Measurements from ENCODE around the gene IL1RL2.
A peak's percentile ranks its signal among the peaks of the same experiment; 100 is the strongest.

IL1RL2 gene

DNA sequence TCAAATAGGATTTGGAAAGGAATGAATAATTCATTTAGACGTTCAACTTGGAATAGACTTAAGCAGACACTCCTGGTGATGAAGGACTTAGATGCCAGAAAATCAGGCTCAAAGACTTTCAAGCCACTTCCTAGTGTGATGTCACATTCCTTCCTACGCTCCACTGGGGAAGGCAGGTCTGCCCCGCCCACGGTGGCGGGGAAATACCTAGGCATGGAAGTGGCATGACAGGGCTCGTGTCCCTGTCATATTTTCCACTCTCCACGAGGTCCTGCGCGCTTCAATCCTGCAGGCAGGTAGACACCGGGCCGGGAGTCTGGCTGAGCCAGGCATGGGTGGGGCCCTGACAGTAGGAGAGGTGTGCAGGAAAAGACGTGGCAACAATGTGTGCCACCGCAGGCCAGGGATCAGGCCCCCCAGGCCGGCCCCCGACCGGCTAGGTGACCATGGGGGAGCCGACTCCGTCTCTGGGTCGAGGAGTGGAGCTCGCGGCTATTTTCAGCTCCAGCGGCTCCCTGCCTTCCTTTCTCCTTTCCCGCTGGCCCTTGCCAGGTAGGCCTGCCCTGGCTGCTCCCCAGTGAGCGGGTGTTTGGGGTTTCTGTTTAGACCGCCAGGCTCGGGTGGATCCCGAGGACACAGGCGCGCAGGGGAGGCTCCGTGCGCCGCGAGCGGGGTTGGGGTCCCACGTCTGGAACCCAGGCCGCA lies at the start of gene IL1RL2:
TSS of gene IL1RL2 (plus strand) at position 233 of the 705 bp plus-strand sequence. CDS start 845 bp downstream, outside the sequence.
- Histone ChIP-seq H3K27ac (ENCODE audit: low read length) (no peak within 1 kb of the TSS), H3K36me3 (ENCODE audit: control insufficient read depth, low read depth, low read length) (no peaks in the 10 kb centered on the region), H3K4me3 (ENCODE audit: low read length) (no peak within 1 kb of the TSS), H3K9ac (ENCODE audit: low read length) (no peak within 1 kb of the TSS), H3K4me1 (ENCODE audit: control insufficient read depth, low read depth, low read length) (no peaks in the 10 kb centered on the region), H3K27me3 (ENCODE audit: control insufficient read depth, insufficient read depth, low read length) (no peaks in the 10 kb centered on the region), H3K9me3 (ENCODE audit: control insufficient read depth, low read depth, low read length) (no peaks in the 10 kb centered on the region)

DNA sequence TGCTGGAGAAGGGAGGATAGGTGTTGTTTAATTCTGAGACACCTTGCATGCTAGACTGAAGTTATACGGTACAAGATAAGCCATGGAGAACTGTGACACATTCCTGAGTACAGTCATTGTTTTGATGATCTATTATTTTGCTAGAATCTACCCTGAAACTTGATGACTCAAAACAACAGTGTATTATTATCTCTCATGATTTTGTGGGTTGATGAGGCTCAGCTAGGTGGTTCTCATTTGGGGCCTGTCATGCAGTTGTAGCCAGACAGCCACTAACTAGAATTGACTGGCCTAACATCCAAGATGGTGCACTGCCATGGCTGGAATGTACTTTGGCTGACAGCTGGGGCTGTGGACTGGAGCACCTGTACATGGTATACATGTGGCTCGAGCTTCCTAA lies 49.7 kb upstream of the IL1RL2 start:
- no peaks in the 10 kb centered on the region for H3K9me3 ChIP-seq (ENCODE audit: control insufficient read depth, low read depth, low read length)
- H3K27me3 ChIP-seq (ENCODE audit: control insufficient read depth, insufficient read depth, low read length), result peaks cover 23% of the 10 kb centered on the region
- no peak overlapping the region for H3K9ac ChIP-seq (ENCODE audit: low read length)
- H3K27ac ChIP-seq (ENCODE audit: low read length), result no peak overlapping the region
- no peaks in the 10 kb centered on the region for H3K36me3 ChIP-seq (ENCODE audit: control insufficient read depth, low read depth, low read length)
- no peak overlapping the region for H3K4me3 ChIP-seq (ENCODE audit: low read length)
- peaks cover 3% of the 10 kb centered on the region for H3K4me1 ChIP-seq (ENCODE audit: control insufficient read depth, low read depth, low read length)

DNA sequence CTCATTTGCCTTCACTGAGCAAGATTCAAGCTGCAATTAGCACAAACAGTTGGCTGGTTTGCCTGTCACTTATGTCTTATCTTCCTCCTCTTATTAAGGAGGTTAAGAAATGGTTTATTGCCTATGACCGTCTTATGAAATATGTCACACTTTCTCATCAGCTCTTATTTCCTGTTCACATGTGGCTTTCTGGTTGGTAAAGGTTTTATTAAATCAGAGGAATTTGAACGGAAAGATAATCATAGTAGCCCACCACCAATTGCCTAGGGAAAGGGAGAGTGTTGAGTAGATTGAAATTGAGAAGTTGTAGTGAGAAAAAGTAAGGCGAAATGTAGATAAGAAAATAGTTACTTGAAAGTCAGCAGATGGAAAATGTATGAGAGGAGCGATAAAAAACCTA lies 48.5 kb upstream of the IL1RL2 start:
- Histone ChIP-seq H3K9ac (ENCODE audit: low read length) (no peak overlapping the region), H3K4me1 (ENCODE audit: control insufficient read depth, low read depth, low read length) (peaks cover 4% of the 10 kb centered on the region), H3K9me3 (ENCODE audit: control insufficient read depth, low read depth, low read length) (no peaks in the 10 kb centered on the region), H3K27me3 (ENCODE audit: control insufficient read depth, insufficient read depth, low read length) (peaks cover 32% of the 10 kb centered on the region), H3K27ac (ENCODE audit: low read length) (no peak overlapping the region), H3K36me3 (ENCODE audit: control insufficient read depth, low read depth, low read length) (no peaks in the 10 kb centered on the region), H3K4me3 (ENCODE audit: low read length) (no peak overlapping the region)

DNA sequence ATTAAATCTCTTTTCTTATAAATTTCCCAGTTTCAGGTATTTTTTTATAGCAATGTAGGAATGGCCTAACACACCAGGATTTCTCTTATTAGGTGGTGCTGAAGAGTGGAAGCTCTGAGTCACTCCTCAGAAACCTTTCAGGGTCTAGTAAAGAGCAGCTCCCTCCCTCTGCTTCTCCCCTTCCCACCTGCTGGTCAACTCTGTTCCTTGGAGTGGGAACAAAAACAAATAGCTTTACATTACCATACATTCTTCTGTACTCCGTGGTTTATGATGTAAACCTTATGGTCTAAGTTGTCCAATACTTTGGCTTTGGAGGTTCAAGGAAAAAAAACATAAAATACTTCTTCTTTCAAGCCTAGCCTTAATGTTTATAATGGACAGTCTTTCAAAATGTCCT lies 47.0 kb upstream of the IL1RL2 start:
- no peak overlapping the region for H3K9ac ChIP-seq (ENCODE audit: low read length)
- no peaks in the 10 kb centered on the region for H3K36me3 ChIP-seq (ENCODE audit: control insufficient read depth, low read depth, low read length)
- H3K27me3 ChIP-seq (ENCODE audit: control insufficient read depth, insufficient read depth, low read length), result peaks cover 42% of the 10 kb centered on the region
- H3K9me3 ChIP-seq (ENCODE audit: control insufficient read depth, low read depth, low read length), result no peaks in the 10 kb centered on the region
- H3K27ac ChIP-seq (ENCODE audit: low read length), result no peak overlapping the region
- H3K4me3 ChIP-seq (ENCODE audit: low read length), result no peak overlapping the region
- peaks cover 5% of the 10 kb centered on the region for H3K4me1 ChIP-seq (ENCODE audit: control insufficient read depth, low read depth, low read length)

DNA sequence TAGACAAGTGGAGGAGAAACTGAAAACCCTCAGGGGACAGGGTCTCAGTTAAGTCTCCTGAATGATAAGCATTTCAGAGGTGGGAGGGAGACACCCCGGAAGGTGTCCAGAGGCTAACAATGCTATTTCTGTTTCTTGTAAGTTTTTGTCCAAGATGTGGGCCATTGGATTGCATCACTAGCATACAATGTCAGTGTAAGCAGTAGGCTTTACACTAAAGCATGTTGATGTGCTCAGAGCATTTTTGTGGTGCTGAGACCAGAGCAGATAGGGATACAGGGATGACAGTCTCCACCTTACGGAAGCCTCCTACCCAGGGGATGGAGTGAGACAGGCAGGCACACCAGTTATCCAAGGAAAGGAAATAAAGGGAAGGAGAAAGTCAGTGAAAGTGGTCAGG lies 46.4 kb upstream of the IL1RL2 start:
- H3K27ac ChIP-seq (ENCODE audit: low read length), result no peak overlapping the region
- H3K9ac ChIP-seq (ENCODE audit: low read length), result no peak overlapping the region
- no peak overlapping the region for H3K4me3 ChIP-seq (ENCODE audit: low read length)
- no peaks in the 10 kb centered on the region for H3K36me3 ChIP-seq (ENCODE audit: control insufficient read depth, low read depth, low read length)
- H3K27me3 ChIP-seq (ENCODE audit: control insufficient read depth, insufficient read depth, low read length), result peaks cover 42% of the 10 kb centered on the region
- H3K9me3 ChIP-seq (ENCODE audit: control insufficient read depth, low read depth, low read length), result no peaks in the 10 kb centered on the region
- peaks cover 5% of the 10 kb centered on the region for H3K4me1 ChIP-seq (ENCODE audit: control insufficient read depth, low read depth, low read length)

DNA sequence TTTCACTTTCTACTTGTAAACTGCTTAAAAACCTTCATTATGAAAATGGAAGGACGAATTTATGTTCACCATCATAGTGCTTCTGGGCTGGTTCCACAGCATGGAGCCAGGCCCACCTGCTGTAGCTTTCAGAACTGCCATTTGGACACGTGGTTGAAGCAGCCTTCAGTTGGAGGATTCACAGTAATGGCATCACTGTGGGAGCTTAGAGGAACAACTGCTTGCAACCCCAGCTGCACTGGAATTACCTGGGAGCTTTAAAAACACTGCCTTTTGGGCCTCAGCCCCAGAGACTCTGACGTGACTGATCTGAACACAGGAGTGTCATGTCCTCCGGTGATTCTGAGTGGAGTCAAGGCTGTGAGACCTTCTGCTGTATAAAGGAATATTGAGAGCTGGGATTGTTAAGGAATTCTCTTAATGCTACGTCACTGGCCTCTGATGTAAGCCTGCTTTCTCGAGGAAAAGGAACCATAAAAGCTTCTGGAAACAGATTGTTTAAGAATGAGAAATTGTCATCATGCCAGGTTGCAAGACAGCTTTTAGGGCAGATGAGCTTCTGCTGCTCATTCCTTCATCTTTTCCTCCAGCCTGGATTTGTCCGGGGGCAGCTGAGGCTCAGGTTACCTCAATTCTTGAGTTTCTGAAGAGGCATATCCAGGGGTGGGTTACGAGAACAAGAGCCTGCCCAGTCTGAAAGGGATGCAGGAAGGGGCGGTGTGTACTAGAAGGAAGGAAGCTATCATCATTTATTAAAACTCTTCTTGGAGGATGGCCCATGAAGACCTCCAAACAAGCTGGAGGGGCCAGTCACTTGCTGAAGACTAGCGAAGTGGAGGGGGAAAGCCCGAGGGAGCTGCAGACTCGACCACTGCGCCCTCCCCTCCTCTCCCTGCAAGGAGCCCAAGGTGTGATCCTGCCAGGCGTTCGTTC lies 45.5 kb upstream of the IL1RL2 start:
- Histone ChIP-seq H3K27me3 (ENCODE audit: control insufficient read depth, insufficient read depth, low read length) (peaks cover 42% of the 10 kb centered on the region), H3K36me3 (ENCODE audit: control insufficient read depth, low read depth, low read length) (no peaks in the 10 kb centered on the region), H3K4me1 (ENCODE audit: control insufficient read depth, low read depth, low read length) (peaks cover 5% of the 10 kb centered on the region), H3K9ac (ENCODE audit: low read length) (no peak overlapping the region), H3K4me3 (ENCODE audit: low read length) (peak overlapping the region; percentile 61), H3K9me3 (ENCODE audit: control insufficient read depth, low read depth, low read length) (no peaks in the 10 kb centered on the region), H3K27ac (ENCODE audit: low read length) (no peak overlapping the region)

DNA sequence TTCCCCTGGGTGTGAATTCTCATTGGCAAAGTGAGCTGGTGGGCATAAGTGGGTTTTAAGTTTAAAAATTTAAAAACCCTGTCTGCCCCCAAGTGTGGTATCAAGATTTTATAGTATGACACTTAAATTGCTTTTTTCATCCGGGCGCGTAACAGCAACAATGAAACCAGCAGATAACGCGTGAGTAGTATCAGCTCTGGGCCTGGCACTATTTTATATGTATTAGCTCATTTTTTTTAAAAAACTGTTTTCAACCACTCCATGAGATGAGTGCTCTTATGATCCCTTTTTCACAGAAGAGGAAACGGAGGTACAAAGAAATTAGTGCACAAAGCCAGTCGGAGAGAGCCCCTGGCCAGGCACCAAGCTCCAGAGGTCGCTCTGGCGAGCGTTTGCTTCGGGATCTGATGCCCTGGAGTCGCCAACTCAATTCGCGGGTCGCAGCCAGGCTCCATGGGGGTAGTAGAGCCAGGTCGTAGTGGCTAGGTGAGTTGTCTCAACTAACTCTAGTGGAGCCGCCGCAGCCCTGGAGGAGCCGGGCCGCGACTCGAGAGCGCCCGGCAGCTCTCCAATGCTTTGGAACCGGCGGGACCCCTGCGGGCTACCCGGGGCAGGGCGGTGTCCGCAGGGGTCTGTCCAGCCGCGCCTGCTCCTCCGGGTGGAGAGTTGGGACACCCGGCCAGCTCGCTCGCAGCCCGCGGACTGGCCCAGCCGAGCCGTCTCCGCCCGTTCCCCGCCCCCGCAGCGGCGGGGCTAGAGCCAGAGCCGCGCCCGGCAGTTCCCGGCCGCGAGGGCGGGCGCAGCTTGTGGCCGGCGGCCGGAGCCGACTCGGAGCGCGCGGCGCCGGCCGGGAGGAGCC lies 44.6 kb upstream of the IL1RL2 start, which contains the start of gene IL1R1:
TSS of gene IL1R1 (plus strand) at position 777 of the 859 bp plus-strand sequence. CDS start 14,979 bp downstream, outside the sequence.
- peak within 1 kb of the TSS; percentile 61 for H3K4me3 ChIP-seq (ENCODE audit: low read length)
- H3K27ac ChIP-seq (ENCODE audit: low read length), result no peak within 1 kb of the TSS
- H3K4me1 ChIP-seq (ENCODE audit: control insufficient read depth, low read depth, low read length), result peaks cover 5% of the 10 kb centered on the region
- H3K9ac ChIP-seq (ENCODE audit: low read length), result no peak within 1 kb of the TSS
- peaks cover 42% of the 10 kb centered on the region for H3K27me3 ChIP-seq (ENCODE audit: control insufficient read depth, insufficient read depth, low read length)
- H3K9me3 ChIP-seq (ENCODE audit: control insufficient read depth, low read depth, low read length), result no peaks in the 10 kb centered on the region
- no peaks in the 10 kb centered on the region for H3K36me3 ChIP-seq (ENCODE audit: control insufficient read depth, low read depth, low read length)

DNA sequence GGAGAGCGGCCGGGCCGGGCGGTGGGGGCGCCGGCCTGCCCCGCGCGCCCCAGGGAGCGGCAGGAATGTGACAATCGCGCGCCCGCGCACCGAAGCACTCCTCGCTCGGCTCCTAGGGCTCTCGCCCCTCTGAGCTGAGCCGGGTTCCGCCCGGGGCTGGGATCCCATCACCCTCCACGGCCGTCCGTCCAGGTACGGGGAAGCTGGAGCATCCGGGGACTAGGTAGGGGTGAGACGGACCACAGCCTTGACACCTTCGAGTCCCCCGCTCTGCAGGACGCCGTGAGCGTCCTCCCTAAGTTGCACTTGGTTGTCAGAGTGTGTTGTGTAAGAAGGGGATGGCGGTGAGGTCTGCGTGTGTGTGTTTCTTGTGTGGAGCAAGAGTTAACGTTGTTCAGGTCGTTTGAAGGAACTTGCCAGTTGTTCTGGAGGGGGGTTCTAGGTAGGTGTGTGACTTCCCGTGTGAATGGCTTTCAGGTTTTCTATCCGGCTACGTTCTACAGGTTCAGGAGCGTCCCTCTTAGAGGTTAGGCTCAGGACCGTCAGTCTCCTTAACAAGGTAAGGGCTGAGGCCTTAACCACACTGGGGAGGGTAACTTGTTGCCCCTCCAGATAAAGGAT lies 43.9 kb upstream of the IL1RL2 start:
- Histone ChIP-seq H3K9ac (ENCODE audit: low read length) (no peak overlapping the region), H3K36me3 (ENCODE audit: control insufficient read depth, low read depth, low read length) (no peaks in the 10 kb centered on the region), H3K9me3 (ENCODE audit: control insufficient read depth, low read depth, low read length) (no peaks in the 10 kb centered on the region), H3K27ac (ENCODE audit: low read length) (no peak overlapping the region), H3K27me3 (ENCODE audit: control insufficient read depth, insufficient read depth, low read length) (peaks cover 42% of the 10 kb centered on the region), H3K4me3 (ENCODE audit: low read length) (peak overlapping the region; percentile 54), H3K4me1 (ENCODE audit: control insufficient read depth, low read depth, low read length) (peaks cover 5% of the 10 kb centered on the region)

DNA sequence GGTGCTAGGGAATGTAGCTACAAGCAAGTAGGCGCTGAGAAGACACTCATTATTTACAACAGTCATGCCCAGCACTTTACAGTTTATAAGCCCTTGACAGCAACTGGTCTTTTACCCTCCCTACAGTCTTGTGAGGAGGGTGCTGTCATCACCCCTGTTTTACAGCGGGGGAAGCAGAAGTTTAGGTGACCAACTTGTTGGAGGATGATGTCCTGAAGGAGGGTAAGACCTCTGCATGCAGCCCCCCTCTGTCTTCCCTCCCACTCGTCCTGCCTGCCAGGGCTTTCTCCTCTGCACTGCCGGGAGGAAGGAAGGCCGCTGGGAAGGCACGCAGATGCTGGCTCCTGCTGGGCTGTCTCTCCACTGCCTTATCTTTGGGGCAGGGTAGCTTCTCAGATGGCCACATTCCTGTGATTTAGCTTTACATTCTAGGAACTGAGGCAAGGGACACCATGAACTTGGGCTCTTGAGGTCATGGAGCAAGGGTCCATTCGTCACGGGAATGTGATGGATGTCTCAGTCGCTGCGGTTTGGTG lies 43.3 kb upstream of the IL1RL2 start:
- Histone ChIP-seq H3K4me3 (ENCODE audit: low read length) (no peak overlapping the region), H3K27ac (ENCODE audit: low read length) (no peak overlapping the region), H3K9me3 (ENCODE audit: control insufficient read depth, low read depth, low read length) (no peaks in the 10 kb centered on the region), H3K36me3 (ENCODE audit: control insufficient read depth, low read depth, low read length) (no peaks in the 10 kb centered on the region), H3K9ac (ENCODE audit: low read length) (no peak overlapping the region), H3K27me3 (ENCODE audit: control insufficient read depth, insufficient read depth, low read length) (peaks cover 42% of the 10 kb centered on the region), H3K4me1 (ENCODE audit: control insufficient read depth, low read depth, low read length) (peaks cover 5% of the 10 kb centered on the region)

DNA sequence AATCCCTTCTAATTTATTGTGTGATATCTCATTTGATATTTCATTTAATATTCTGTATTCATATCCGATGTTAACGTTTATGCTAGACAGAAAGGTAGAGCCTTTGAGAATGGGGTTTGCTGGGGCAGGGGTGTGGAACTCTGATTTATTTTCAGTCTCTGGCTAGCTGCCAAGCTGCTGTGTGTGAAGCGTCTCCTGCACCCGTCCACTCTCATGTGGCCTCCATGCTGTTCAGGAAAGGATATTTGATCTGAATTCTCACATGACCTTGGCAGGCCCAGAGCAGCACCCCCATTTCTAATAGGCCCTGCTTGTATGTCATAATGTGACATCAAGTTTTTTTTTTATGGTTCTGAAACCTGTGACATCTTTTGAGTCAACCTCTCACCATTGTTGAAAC lies 42.7 kb upstream of the IL1RL2 start:
- Histone ChIP-seq H3K27me3 (ENCODE audit: control insufficient read depth, insufficient read depth, low read length) (peaks cover 42% of the 10 kb centered on the region), H3K36me3 (ENCODE audit: control insufficient read depth, low read depth, low read length) (no peaks in the 10 kb centered on the region), H3K4me1 (ENCODE audit: control insufficient read depth, low read depth, low read length) (peaks cover 5% of the 10 kb centered on the region), H3K9me3 (ENCODE audit: control insufficient read depth, low read depth, low read length) (no peaks in the 10 kb centered on the region), H3K4me3 (ENCODE audit: low read length) (no peak overlapping the region), H3K9ac (ENCODE audit: low read length) (no peak overlapping the region), H3K27ac (ENCODE audit: low read length) (no peak overlapping the region)

Measured in iPS-18a (cell line).